ENCODE results near the gene CTAGE8. TPM values are rescaled to one million over a fixed set of nuclear protein-coding genes. Genes with fewer than 3 reads are reported as not detected.
A peak's percentile ranks its signal among the peaks of the same experiment; 100 is the strongest.
"Not testable (repeated sequence)": the region's sequence is repeated elsewhere in the genome, so short reads cannot be mapped to it uniquely, and the experiment has no call there.

The CTAGE8 gene
- total RNA-seq, 1 donor from 2014 or later: not detected

GRCh38 chr7:144228810-144229209, 40.3 kb downstream of the CTAGE8 start:
- not testable (repeated sequence) for H3K27me3 Mint-ChIP-seq (ENCODE audit: unreplicated experiment); H3K4me3 Mint-ChIP-seq (ENCODE audit: unreplicated experiment); H3K4me1 Mint-ChIP-seq (ENCODE audit: unreplicated experiment); H3K36me3 Mint-ChIP-seq (ENCODE audit: unreplicated experiment); H3K27ac Mint-ChIP-seq (ENCODE audit: unreplicated experiment); H3K9me3 Mint-ChIP-seq (ENCODE audit: unreplicated experiment)
- DNase-seq (ENCODE audit: extremely low spot score, unreplicated experiment): peak; percentile 59

GRCh38 chr7:144226866-144227265, 42.2 kb downstream of the CTAGE8 start:
- H3K9me3 Mint-ChIP-seq (ENCODE audit: unreplicated experiment); H3K27ac Mint-ChIP-seq (ENCODE audit: unreplicated experiment); H3K4me1 Mint-ChIP-seq (ENCODE audit: unreplicated experiment); H3K36me3 Mint-ChIP-seq (ENCODE audit: unreplicated experiment); H3K4me3 Mint-ChIP-seq (ENCODE audit: unreplicated experiment); DNase-seq (ENCODE audit: extremely low spot score, unreplicated experiment); H3K27me3 Mint-ChIP-seq (ENCODE audit: unreplicated experiment): not testable (repeated sequence)

GRCh38 chr7:144223675-144224074, 45.4 kb downstream of the CTAGE8 start:
- H3K36me3 Mint-ChIP-seq (ENCODE audit: unreplicated experiment); DNase-seq (ENCODE audit: extremely low spot score, unreplicated experiment); H3K4me1 Mint-ChIP-seq (ENCODE audit: unreplicated experiment); H3K27me3 Mint-ChIP-seq (ENCODE audit: unreplicated experiment); H3K9me3 Mint-ChIP-seq (ENCODE audit: unreplicated experiment); H3K27ac Mint-ChIP-seq (ENCODE audit: unreplicated experiment); H3K4me3 Mint-ChIP-seq (ENCODE audit: unreplicated experiment): not testable (repeated sequence)

- not testable (repeated sequence) for H3K4me1 Mint-ChIP-seq (ENCODE audit: unreplicated experiment); H3K9me3 Mint-ChIP-seq (ENCODE audit: unreplicated experiment); DNase-seq (ENCODE audit: extremely low spot score, unreplicated experiment); H3K27ac Mint-ChIP-seq (ENCODE audit: unreplicated experiment); H3K4me3 Mint-ChIP-seq (ENCODE audit: unreplicated experiment); H3K27me3 Mint-ChIP-seq (ENCODE audit: unreplicated experiment); H3K36me3 Mint-ChIP-seq (ENCODE audit: unreplicated experiment)
Measured at GRCh38 chr7:144220531-144220930, 48.6 kb downstream of the CTAGE8 start.

GRCh38 chr7:144219149-144219548, 49.9 kb downstream of the CTAGE8 start:
- not testable (repeated sequence) for H3K4me1 Mint-ChIP-seq (ENCODE audit: unreplicated experiment)

GRCh38 chr7:144218581-144218980, 50.5 kb downstream of the CTAGE8 start:
- not testable (repeated sequence) for H3K4me3 Mint-ChIP-seq (ENCODE audit: unreplicated experiment); H3K36me3 Mint-ChIP-seq (ENCODE audit: unreplicated experiment); H3K9me3 Mint-ChIP-seq (ENCODE audit: unreplicated experiment); H3K4me1 Mint-ChIP-seq (ENCODE audit: unreplicated experiment); H3K27ac Mint-ChIP-seq (ENCODE audit: unreplicated experiment); DNase-seq (ENCODE audit: extremely low spot score, unreplicated experiment); H3K27me3 Mint-ChIP-seq (ENCODE audit: unreplicated experiment)

More at GRCh38 chr7:144219149-144219548, 49.9 kb downstream of the CTAGE8 start:
- DNase-seq (ENCODE audit: extremely low spot score, unreplicated experiment); H3K27me3 Mint-ChIP-seq (ENCODE audit: unreplicated experiment); H3K9me3 Mint-ChIP-seq (ENCODE audit: unreplicated experiment); H3K4me3 Mint-ChIP-seq (ENCODE audit: unreplicated experiment); H3K27ac Mint-ChIP-seq (ENCODE audit: unreplicated experiment); H3K36me3 Mint-ChIP-seq (ENCODE audit: unreplicated experiment): not testable (repeated sequence)

- not testable (repeated sequence) for H3K36me3 Mint-ChIP-seq (ENCODE audit: unreplicated experiment); H3K27me3 Mint-ChIP-seq (ENCODE audit: unreplicated experiment); H3K9me3 Mint-ChIP-seq (ENCODE audit: unreplicated experiment); H3K4me3 Mint-ChIP-seq (ENCODE audit: unreplicated experiment); H3K4me1 Mint-ChIP-seq (ENCODE audit: unreplicated experiment); DNase-seq (ENCODE audit: extremely low spot score, unreplicated experiment); H3K27ac Mint-ChIP-seq (ENCODE audit: unreplicated experiment)
Measured at GRCh38 chr7:144217200-144217599, 51.9 kb downstream of the CTAGE8 start.

Other genes with a start within 250 kb of the CTAGE8 start
- gene OR2A5, start 220.3 kb downstream of the CTAGE8 start, total RNA-seq: not detected in 2 replicates
- gene OR2A25, start 199.5 kb downstream of the CTAGE8 start, total RNA-seq: not detected in 2 replicates
- gene OR2A12, start 183.0 kb downstream of the CTAGE8 start, total RNA-seq: not detected in 2 replicates
- gene OR2A2, start 159.7 kb downstream of the CTAGE8 start, total RNA-seq: not detected in 2 replicates
- not detected in 2 replicates for gene OR2A14, start 146.1 kb downstream of the CTAGE8 start, total RNA-seq
- gene CTAGE4, start 85.8 kb downstream of the CTAGE8 start, total RNA-seq: 1.3 TPM in 1 of 2 replicates, not detected in the other
- 1.1 and 1.8 TPM in 2 replicates for gene ARHGEF35, start 73.5 kb downstream of the CTAGE8 start, total RNA-seq
- gene OR2A42, start 29.7 kb downstream of the CTAGE8 start, total RNA-seq: 0.08 and 0.18 TPM in 2 replicates
- 0.68 and 1.1 TPM in 2 replicates for gene OR2A7, start 4.5 kb downstream of the CTAGE8 start, total RNA-seq
- gene OR2A1, start 43.1 kb upstream of the CTAGE8 start, total RNA-seq: not detected in 2 replicates
- gene ARHGEF5, start 86.1 kb upstream of the CTAGE8 start, total RNA-seq: 4.1 and 7.4 TPM in 2 replicates
- gene NOBOX, start 134.4 kb upstream of the CTAGE8 start, total RNA-seq: not detected in 2 replicates